Measurements from ENCODE around the gene GNL1. TPM values are rescaled to one million over a fixed set of nuclear protein-coding genes. Genes with fewer than 3 reads are reported as not detected.

Gene GNL1
- total RNA-seq, 1 donor from 2014 or later = 49.0 TPM

GRCh38 chr6:30560930-30561329 is 4.6 kb upstream of the GNL1 start:
- H3K27me3 Mint-ChIP-seq (ENCODE audit: low read depth, unreplicated experiment) = no peaks in the 10 kb centered on the region
- Histone ChIP-seq H4K20me1 (ENCODE audit: insufficient read depth, low read length) (peaks cover 16% of the 10 kb centered on the region), H3K4me2 (ENCODE audit: low read length) (no peak overlapping the region), H2AFZ (ENCODE audit: low read depth, low read length) (no peak overlapping the region), H3K4me1 (ENCODE audit: insufficient read depth, low read length) (peaks cover 9% of the 10 kb centered on the region), H3K27me3 (ENCODE audit: insufficient read depth, low read length) (no peaks in the 10 kb centered on the region), H3K9ac (ENCODE audit: low read length) (no peak overlapping the region), H3K79me2 (ENCODE audit: insufficient read depth, low read length) (peaks cover 29% of the 10 kb centered on the region), H3K36me3 (ENCODE audit: insufficient read depth, low read length) (peaks cover 12% of the 10 kb centered on the region), H3K4me3 (ENCODE audit: insufficient read depth, low read depth, low read length) (no peak overlapping the region), H3K9me3 (ENCODE audit: insufficient read depth, low read depth, low read length) (no peaks in the 10 kb centered on the region), H3K27ac (ENCODE audit: low read depth, low read length) (no peak overlapping the region)
- no peaks in the 10 kb centered on the region for H3K9me3 Mint-ChIP-seq (ENCODE audit: unreplicated experiment)
- no peak overlapping the region for H3K27ac Mint-ChIP-seq (ENCODE audit: unreplicated experiment)
- no peak overlapping the region for H3K4me3 Mint-ChIP-seq (ENCODE audit: unreplicated experiment)
- H3K36me3 Mint-ChIP-seq (ENCODE audit: low read depth, unreplicated experiment) = peaks cover 11% of the 10 kb centered on the region
- H3K4me1 Mint-ChIP-seq (ENCODE audit: low read depth, unreplicated experiment) = peaks cover 6% of the 10 kb centered on the region
- DNase-seq (ENCODE audit: low read depth) (no peak), FAIRE-seq (no peak)
- no peak for TF ChIP-seq EZH2 (IDR thresholded peaks at IDR 0.05; ENCODE audit: insufficient read depth, low read length)
- TF ChIP-seq, protein P1, sequence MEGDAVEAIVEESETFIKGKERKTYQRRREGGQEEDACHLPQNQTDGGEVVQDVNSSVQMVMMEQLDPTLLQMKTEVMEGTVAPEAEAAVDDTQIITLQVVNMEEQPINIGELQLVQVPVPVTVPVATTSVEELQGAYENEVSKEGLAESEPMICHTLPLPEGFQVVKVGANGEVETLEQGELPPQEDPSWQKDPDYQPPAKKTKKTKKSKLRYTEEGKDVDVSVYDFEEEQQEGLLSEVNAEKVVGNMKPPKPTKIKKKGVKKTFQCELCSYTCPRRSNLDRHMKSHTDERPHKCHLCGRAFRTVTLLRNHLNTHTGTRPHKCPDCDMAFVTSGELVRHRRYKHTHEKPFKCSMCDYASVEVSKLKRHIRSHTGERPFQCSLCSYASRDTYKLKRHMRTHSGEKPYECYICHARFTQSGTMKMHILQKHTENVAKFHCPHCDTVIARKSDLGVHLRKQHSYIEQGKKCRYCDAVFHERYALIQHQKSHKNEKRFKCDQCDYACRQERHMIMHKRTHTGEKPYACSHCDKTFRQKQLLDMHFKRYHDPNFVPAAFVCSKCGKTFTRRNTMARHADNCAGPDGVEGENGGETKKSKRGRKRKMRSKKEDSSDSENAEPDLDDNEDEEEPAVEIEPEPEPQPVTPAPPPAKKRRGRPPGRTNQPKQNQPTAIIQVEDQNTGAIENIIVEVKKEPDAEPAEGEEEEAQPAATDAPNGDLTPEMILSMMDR (IDR thresholded peaks at IDR 0.05; ENCODE audit: insufficient read depth, low read depth, low read length) = no peak

GRCh38 chr6:30557683-30557981 is 1.3 kb upstream of the GNL1 start:
- peak overlapping the region; percentile 97 for H3K4me3 Mint-ChIP-seq (ENCODE audit: unreplicated experiment)
- Histone ChIP-seq H3K4me3 (ENCODE audit: insufficient read depth, low read depth, low read length) (peak overlapping the region; percentile 88), H3K79me2 (ENCODE audit: insufficient read depth, low read length) (peaks cover 51% of the 10 kb centered on the region), H3K36me3 (ENCODE audit: insufficient read depth, low read length) (peaks cover 11% of the 10 kb centered on the region), H3K9ac (ENCODE audit: low read length) (peak overlapping the region; percentile 93), H2AFZ (ENCODE audit: low read depth, low read length) (peak overlapping the region; percentile 90), H3K27me3 (ENCODE audit: insufficient read depth, low read length) (no peaks in the 10 kb centered on the region), H3K4me1 (ENCODE audit: insufficient read depth, low read length) (peaks cover 14% of the 10 kb centered on the region), H4K20me1 (ENCODE audit: insufficient read depth, low read length) (peaks cover 16% of the 10 kb centered on the region), H3K27ac (ENCODE audit: low read depth, low read length) (peak overlapping the region; percentile 90), H3K9me3 (ENCODE audit: insufficient read depth, low read depth, low read length) (no peaks in the 10 kb centered on the region), H3K4me2 (ENCODE audit: low read length) (peak overlapping the region; percentile 97)
- no peaks in the 10 kb centered on the region for H3K9me3 Mint-ChIP-seq (ENCODE audit: unreplicated experiment)
- no peak for DNase-seq (ENCODE audit: low read depth)
- H3K4me1 Mint-ChIP-seq (ENCODE audit: low read depth, unreplicated experiment) = peaks cover 9% of the 10 kb centered on the region
- FAIRE-seq = no peak
- H3K27ac Mint-ChIP-seq (ENCODE audit: unreplicated experiment) = peak overlapping the region; percentile 99
- H3K36me3 Mint-ChIP-seq (ENCODE audit: low read depth, unreplicated experiment) = peaks cover 13% of the 10 kb centered on the region
- TF ChIP-seq, protein P1 (IDR thresholded peaks at IDR 0.05; ENCODE audit: insufficient read depth, low read depth, low read length) = no peak
- TF ChIP-seq EZH2 (IDR thresholded peaks at IDR 0.05; ENCODE audit: insufficient read depth, low read length) = no peak
- H3K27me3 Mint-ChIP-seq (ENCODE audit: low read depth, unreplicated experiment) = no peaks in the 10 kb centered on the region

GRCh38 chr6:30556906-30557682 is 805 bp upstream of the GNL1 start, which contains the start of gene PRR3:
TSS of gene PRR3 (plus strand) at chr6:30557295. CDS start at chr6:30557345, 50 bp downstream.
- Histone ChIP-seq H4K20me1 (ENCODE audit: insufficient read depth, low read length) (peaks cover 22% of the 10 kb centered on the region), H3K4me2 (ENCODE audit: low read length) (peak within 1 kb of the TSS; percentile 97), H3K36me3 (ENCODE audit: insufficient read depth, low read length) (peaks cover 7% of the 10 kb centered on the region), H3K27me3 (ENCODE audit: insufficient read depth, low read length) (no peaks in the 10 kb centered on the region), H3K27ac (ENCODE audit: low read depth, low read length) (peak within 1 kb of the TSS; percentile 90), H3K9me3 (ENCODE audit: insufficient read depth, low read depth, low read length) (no peaks in the 10 kb centered on the region), H2AFZ (ENCODE audit: low read depth, low read length) (peak within 1 kb of the TSS; percentile 90), H3K4me3 (ENCODE audit: insufficient read depth, low read depth, low read length) (peak within 1 kb of the TSS; percentile 88), H3K9ac (ENCODE audit: low read length) (peak within 1 kb of the TSS; percentile 93), H3K79me2 (ENCODE audit: insufficient read depth, low read length) (peaks cover 49% of the 10 kb centered on the region), H3K4me1 (ENCODE audit: insufficient read depth, low read length) (peaks cover 14% of the 10 kb centered on the region)
- no peaks in the 10 kb centered on the region for H3K9me3 Mint-ChIP-seq (ENCODE audit: unreplicated experiment)
- H3K36me3 Mint-ChIP-seq (ENCODE audit: low read depth, unreplicated experiment) = peaks cover 13% of the 10 kb centered on the region
- no peaks in the 10 kb centered on the region for H3K27me3 Mint-ChIP-seq (ENCODE audit: low read depth, unreplicated experiment)
- TF ChIP-seq EZH2 (IDR thresholded peaks at IDR 0.05; ENCODE audit: insufficient read depth, low read length) = no peak
- TF ChIP-seq, protein P1 (IDR thresholded peaks at IDR 0.05; ENCODE audit: insufficient read depth, low read depth, low read length) = no peak
- H3K27ac Mint-ChIP-seq (ENCODE audit: unreplicated experiment) = peak within 1 kb of the TSS; percentile 99
- peak; percentile 77 for DNase-seq (ENCODE audit: low read depth)
- peak within 1 kb of the TSS; percentile 97 for H3K4me3 Mint-ChIP-seq (ENCODE audit: unreplicated experiment)
- no peak for FAIRE-seq
- H3K4me1 Mint-ChIP-seq (ENCODE audit: low read depth, unreplicated experiment) = peaks cover 9% of the 10 kb centered on the region

All from astrocyte (in vitro differentiated cells and primary cell).